Ascending aorta (tissue), 2 donors: ENCODE measurements around the gene NKIRAS1. TPM values are rescaled to one million over a fixed set of nuclear protein-coding genes. Genes with fewer than 3 reads are reported as not detected.

ENCODE experiments used
- DNase-seq, 2 donors: peaks; one replicate each; pipeline ENCODE4 v3.0.0-alpha.2; 2019; ENCODE audit warnings: low spot score in 2 of 2
- H3K27ac ChIP-seq, 2 donors: fragments of 200-600 bp; sonication (generic); one replicate each; pipeline ENCODE4 v1.5.1; 2016 to 2017; ENCODE audit warnings: mild to moderate bottlenecking in 1 of 2
- H3K27me3 ChIP-seq: fragments of 200-600 bp; sonication (generic); one replicate; pipeline ENCODE4 v1.5.1; 2017
- H3K36me3 ChIP-seq, 2 donors: fragments of 200-600 bp; sonication (generic); one replicate each; pipeline ENCODE4 v1.5.1; 2016
- H3K4me1 ChIP-seq, 2 donors: fragments of 200-600 bp; sonication (generic); one replicate each; pipeline ENCODE4 v1.5.1; 2016 to 2017; ENCODE audit warnings: mild to moderate bottlenecking in 1 of 2
- H3K4me3 ChIP-seq, 2 donors: fragments of 200-600 bp; sonication (generic); one replicate each; pipeline ENCODE4 v1.5.1; 2016 to 2017; ENCODE audit warnings: mild to moderate bottlenecking in 1 of 2
- H3K9me3 ChIP-seq, 2 donors: fragments of 200-600 bp; sonication (generic); one replicate each; pipeline ENCODE4 v1.5.1; 2016
- CTCF ChIP-seq, 3 experiments: fragments of 200-600 bp in 2 of 3; fragments of 450-650 bp in 1 of 3; sonication (generic) in 2 of 3; IDR thresholded peaks; one replicate each; pipeline ENCODE4 v1.5.1; 2016 to 2019; ENCODE audit warnings: antibody characterized with exemption in 3 of 3, mild to moderate bottlenecking in 1 of 3, moderate library complexity in 1 of 3
- intact Hi-C: fragments of 100-400 bp; cut with DNase I; formaldehyde crosslinking; loops from one replicate; pipeline ENCODE4 v1.15.1; 2023
- total RNA-seq: library from RNA; depleted of rRNA; stranded (reverse); fragments of >200 nt; gene quantifications from one replicate; pipeline ENCODE4 v1.1.0, GENCODE V29; 2016

NKIRAS1 gene
- 8.7 TPM for total RNA-seq

- peak within 1 kb of the TSS; percentile 95 to 97 for H3K27ac ChIP-seq
- H3K4me1 ChIP-seq = peaks cover 0 to 16% of the 10 kb centered on the region in 2 donors
- peaks cover 0 to 38% of the 10 kb centered on the region in 2 donors for H3K36me3 ChIP-seq
- H3K27me3 ChIP-seq = no peaks in the 10 kb centered on the region
- intact Hi-C loops = loop anchor here (1.0 kb wide), 1 partner anchor 28 kb away; the partner anchor contains the start of gene NR1D2
- H3K4me3 ChIP-seq = peak within 1 kb of the TSS; percentile 96 to 98
- no peaks in the 10 kb centered on the region for H3K9me3 ChIP-seq
- DNase-seq = peak; percentile 89 to 97
- peak; percentile 47 to 63 (median 47) for TF ChIP-seq CTCF (IDR thresholded peaks at IDR 0.05)
Observed at GRCh38 chr3:23916886-23917678, at the start of gene NKIRAS1, which contains the start of gene RPL15. Gene NKIRAS1, minus strand, starts transcription at chr3:23916990. Its CDS starts 6,086 bp downstream, at chr3:23910904. Gene RPL15, plus strand, starts transcription at chr3:23917132. Its CDS starts 728 bp downstream, at chr3:23917860.

GRCh38 chr3:23966328-23966727, 49.5 kb upstream of the NKIRAS1 start:
- Histone ChIP-seq H3K4me3 (no peak overlapping the region), H3K36me3 (peaks cover 8 to 43% of the 10 kb centered on the region in 2 donors), H3K27me3 (no peaks in the 10 kb centered on the region), H3K27ac (peak overlapping the region; percentile 22 to 28), H3K9me3 (no peaks in the 10 kb centered on the region), H3K4me1 (peaks cover 0 to 31% of the 10 kb centered on the region in 2 donors)
- TF ChIP-seq CTCF (IDR thresholded peaks at IDR 0.05) = no peak
- DNase-seq = no peak
- intact Hi-C loops = no loop called here

- no peak for DNase-seq
- TF ChIP-seq CTCF (IDR thresholded peaks at IDR 0.05) = no peak
- Histone ChIP-seq H3K4me1 (peaks cover 0 to 31% of the 10 kb centered on the region in 2 donors), H3K36me3 (peaks cover 12 to 49% of the 10 kb centered on the region in 2 donors), H3K27me3 (no peaks in the 10 kb centered on the region), H3K4me3 (no peak overlapping the region), H3K9me3 (no peaks in the 10 kb centered on the region), H3K27ac (peak overlapping the region; percentile 44 to 64)
- intact Hi-C loops = loop anchor here (2.0 kb wide), 1 partner anchor 18 kb away; no protein-coding TSS in a partner anchor
Observed at GRCh38 chr3:23964537-23965235, 47.9 kb upstream of the NKIRAS1 start.

- Histone ChIP-seq H3K4me3 (no peak overlapping the region), H3K27ac (no peak overlapping the region), H3K27me3 (no peaks in the 10 kb centered on the region), H3K4me1 (peaks cover 0 to 29% of the 10 kb centered on the region in 2 donors), H3K36me3 (peaks cover 12 to 41% of the 10 kb centered on the region in 2 donors), H3K9me3 (no peaks in the 10 kb centered on the region)
- no peak for TF ChIP-seq CTCF (IDR thresholded peaks at IDR 0.05)
- no peak for DNase-seq
- intact Hi-C loops = no loop called here
Observed at GRCh38 chr3:23961913-23962312, 45.1 kb upstream of the NKIRAS1 start.

- H3K9me3 ChIP-seq = no peaks in the 10 kb centered on the region
- peaks cover 12 to 39% of the 10 kb centered on the region in 2 donors for H3K36me3 ChIP-seq
- no peak for DNase-seq
- H3K4me3 ChIP-seq = no peak overlapping the region
- H3K4me1 ChIP-seq = peaks cover 0 to 24% of the 10 kb centered on the region in 2 donors
- no peaks in the 10 kb centered on the region for H3K27me3 ChIP-seq
- intact Hi-C loops = no loop called here
- no peak overlapping the region for H3K27ac ChIP-seq
- TF ChIP-seq CTCF (IDR thresholded peaks at IDR 0.05) = no peak
Observed at GRCh38 chr3:23961066-23961465, 44.3 kb upstream of the NKIRAS1 start.
